Smooth muscle cell (in vitro differentiated cells): ENCODE results near the gene LGR4. TPM values are rescaled to one million over a fixed set of nuclear protein-coding genes. Genes with fewer than 3 reads are reported as not detected.

Source experiments
- DNase-seq: peaks from one replicate; lab custom pipeline; 2025; ENCODE audit not compliant: unreplicated experiment; lab: John Stamatoyannopoulos, UW
- H2AFZ ChIP-seq: fragments of 200-600 bp; sonication (generic); 2 replicates; pipeline ENCODE4 v1.6.0; 2016; ENCODE audit warnings: antibody characterized with exemption, low read depth, mild to moderate bottlenecking
- H3F3A ChIP-seq: fragments of 200-600 bp; sonication (generic); 2 replicates; pipeline ENCODE4 v1.6.0; 2017; ENCODE audit warnings: antibody characterized with exemption, low read depth
- H3K27ac ChIP-seq: fragments of 200-600 bp; sonication (generic); 2 replicates; pipeline ENCODE4 v1.5.1; 2016; ENCODE audit warnings: low read depth, mild to moderate bottlenecking
- H3K27me3 ChIP-seq: fragments of 200-600 bp; sonication (generic); 2 replicates; pipeline ENCODE4 v1.6.1; 2016; ENCODE audit warnings: low read depth, mild to moderate bottlenecking
- H3K36me3 ChIP-seq: fragments of 200-600 bp; sonication (generic); 2 replicates; pipeline ENCODE4 v1.5.1; 2016; ENCODE audit warnings: low read depth
- H3K4me1 ChIP-seq: fragments of 200-600 bp; sonication (generic); 2 replicates; pipeline ENCODE4 v1.5.1; 2016; ENCODE audit warnings: low read depth
- H3K4me2 ChIP-seq: fragments of 200-600 bp; sonication (generic); 2 replicates; pipeline ENCODE4 v1.6.0; 2016; ENCODE audit warnings: mild to moderate bottlenecking
- H3K4me3 ChIP-seq: fragments of 200-600 bp; sonication (generic); 2 replicates; pipeline ENCODE4 v1.5.1; 2016; ENCODE audit warnings: mild to moderate bottlenecking
- H3K79me2 ChIP-seq: fragments of 200-600 bp; sonication (generic); 2 replicates; pipeline ENCODE4 v1.6.0; 2016; ENCODE audit warnings: low read depth, mild to moderate bottlenecking
- H3K9ac ChIP-seq: fragments of 200-600 bp; sonication (generic); 2 replicates; pipeline ENCODE4 v1.6.0; 2016; ENCODE audit warnings: low read depth
- H3K9me3 ChIP-seq: fragments of 200-600 bp; sonication (generic); replicated peaks from 2 replicates; pipeline ENCODE4 v1.5.1; 2016; ENCODE audit warnings: low read depth
- H4K20me1 ChIP-seq: fragments of 200-600 bp; sonication (generic); 2 replicates; pipeline ENCODE4 v1.6.0; 2016; ENCODE audit warnings: low read depth
- WGBS: methylation state at CpG from one replicate; pipeline ENCODE4 v1.1.7; 2016; ENCODE audit warnings: low lambda C conversion rate; 5-methylcytosine and 5-hydroxymethylcytosine counted together
- polyA plus RNA-seq: library from polyadenylated mRNA; unstranded; fragments of >200 nt; fragmentation: Nextera tagmentation; extraction: Ambion mirVana; gene quantifications from 2 replicates; pipeline ENCODE4 v1.2.1, GENCODE V29; 2016
- total RNA-seq: library from RNA; depleted of rRNA; stranded (reverse); fragments of >200 nt; gene quantifications from 2 replicates; pipeline ENCODE4 v1.2.3, GENCODE V29; 2014
- TF ChIP-seq, protein P1 (sequence below): fragments of 200-600 bp; sonication (generic); IDR thresholded peaks from 2 replicates; pipeline ENCODE4 v1.5.1; 2017; ENCODE audit warnings: borderline replicate concordance, mild to moderate bottlenecking, antibody characterized with exemption; ENCODE audit not compliant: insufficient read depth, poor library complexity, severe bottlenecking

Gene LGR4
- total and polyA plus RNA-seq, 2 experiments from 2014 or later, result 21.4 to 96.5 TPM

DNA sequence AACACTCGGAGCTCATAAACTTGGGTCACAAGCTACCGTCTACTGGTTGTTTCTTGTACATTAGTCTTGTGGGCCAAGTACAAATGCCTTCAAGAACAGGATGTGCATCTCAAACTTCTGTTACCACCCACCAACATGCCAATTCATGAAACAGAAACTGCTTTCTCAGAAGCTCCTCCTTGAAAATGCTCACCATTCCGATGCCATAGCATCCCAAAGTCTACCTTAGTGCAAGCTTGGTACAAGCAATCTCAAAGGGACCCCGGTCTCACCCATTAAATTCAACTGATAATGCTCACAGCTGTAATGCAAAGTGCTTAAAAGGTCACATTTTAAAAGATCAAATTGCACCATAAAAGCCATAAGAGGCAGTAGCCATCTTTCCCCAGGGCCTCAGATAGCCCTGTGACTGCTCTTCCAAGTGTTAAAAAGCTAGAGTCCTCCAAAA, 77.8 kb downstream of the LGR4 start:
- H3K9me3 ChIP-seq, result no peaks in the 10 kb centered on the region
- H3K36me3 ChIP-seq, result no peaks in the 10 kb centered on the region
- peak overlapping the region; percentile 25 for H3K4me3 ChIP-seq
- peaks cover 6% of the 10 kb centered on the region for H4K20me1 ChIP-seq
- peak overlapping the region; percentile 74 for H3K4me2 ChIP-seq
- no peaks in the 10 kb centered on the region for H3K27me3 ChIP-seq
- peaks cover 35% of the 10 kb centered on the region for H3F3A ChIP-seq
- H3K27ac ChIP-seq, result peak overlapping the region; percentile 88
- 51% methylated on average over 4 of the region's 4 CpGs for WGBS
- H3K4me1 ChIP-seq, result peaks cover 83% of the 10 kb centered on the region
- H3K9ac ChIP-seq, result no peak overlapping the region
- H2AFZ ChIP-seq, result no peak overlapping the region
- no peak for DNase-seq
- TF ChIP-seq, protein P1, sequence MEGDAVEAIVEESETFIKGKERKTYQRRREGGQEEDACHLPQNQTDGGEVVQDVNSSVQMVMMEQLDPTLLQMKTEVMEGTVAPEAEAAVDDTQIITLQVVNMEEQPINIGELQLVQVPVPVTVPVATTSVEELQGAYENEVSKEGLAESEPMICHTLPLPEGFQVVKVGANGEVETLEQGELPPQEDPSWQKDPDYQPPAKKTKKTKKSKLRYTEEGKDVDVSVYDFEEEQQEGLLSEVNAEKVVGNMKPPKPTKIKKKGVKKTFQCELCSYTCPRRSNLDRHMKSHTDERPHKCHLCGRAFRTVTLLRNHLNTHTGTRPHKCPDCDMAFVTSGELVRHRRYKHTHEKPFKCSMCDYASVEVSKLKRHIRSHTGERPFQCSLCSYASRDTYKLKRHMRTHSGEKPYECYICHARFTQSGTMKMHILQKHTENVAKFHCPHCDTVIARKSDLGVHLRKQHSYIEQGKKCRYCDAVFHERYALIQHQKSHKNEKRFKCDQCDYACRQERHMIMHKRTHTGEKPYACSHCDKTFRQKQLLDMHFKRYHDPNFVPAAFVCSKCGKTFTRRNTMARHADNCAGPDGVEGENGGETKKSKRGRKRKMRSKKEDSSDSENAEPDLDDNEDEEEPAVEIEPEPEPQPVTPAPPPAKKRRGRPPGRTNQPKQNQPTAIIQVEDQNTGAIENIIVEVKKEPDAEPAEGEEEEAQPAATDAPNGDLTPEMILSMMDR, result no peak
- no peaks in the 10 kb centered on the region for H3K79me2 ChIP-seq

DNA sequence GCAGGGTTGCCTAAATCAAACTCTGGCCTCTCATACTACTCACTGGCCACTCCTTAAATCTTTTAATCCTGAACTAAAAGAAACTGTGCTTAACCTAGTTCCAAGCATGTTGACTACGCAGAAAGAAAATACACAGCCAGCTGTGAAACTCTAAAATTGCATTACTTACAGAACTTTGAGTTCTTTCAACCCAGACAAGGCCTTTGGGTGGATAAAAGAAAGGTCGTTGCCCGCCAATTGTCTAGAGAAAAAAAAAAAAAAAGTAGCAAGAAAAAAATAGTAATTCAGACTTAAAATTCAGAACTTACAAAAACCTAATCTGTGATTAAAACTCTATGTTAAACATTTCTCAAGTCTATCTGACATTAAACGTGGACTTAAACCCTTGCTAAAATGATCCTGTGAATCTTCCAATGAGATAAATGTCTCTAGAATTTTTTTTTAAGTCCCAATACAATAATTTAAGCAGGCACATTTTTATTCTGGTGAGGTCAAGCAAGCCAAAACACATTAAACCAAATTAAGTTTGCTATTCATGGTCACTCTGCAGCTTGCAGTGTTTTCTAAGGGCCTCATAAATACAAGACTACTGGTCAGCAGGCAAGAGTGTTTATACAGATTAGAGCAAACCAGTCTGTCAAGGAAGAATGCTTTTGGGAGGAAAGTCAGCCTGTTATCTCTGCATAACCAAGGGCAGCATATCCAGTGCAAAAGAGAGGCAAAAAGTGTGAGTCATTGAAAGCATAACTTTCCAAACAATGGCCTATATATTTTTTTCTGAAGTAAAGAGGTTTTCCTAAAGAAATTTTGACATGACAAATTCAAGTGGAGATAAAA, 80.1 kb downstream of the LGR4 start:
- no peak for DNase-seq
- no peaks in the 10 kb centered on the region for H3K9me3 ChIP-seq
- H3K36me3 ChIP-seq, result no peaks in the 10 kb centered on the region
- H3K27ac ChIP-seq, result peak overlapping the region; percentile 88
- peaks cover 6% of the 10 kb centered on the region for H4K20me1 ChIP-seq
- H3K27me3 ChIP-seq, result no peaks in the 10 kb centered on the region
- peak overlapping the region; percentile 27 for H3K4me2 ChIP-seq
- peaks cover 35% of the 10 kb centered on the region for H3F3A ChIP-seq
- H3K4me1 ChIP-seq, result peaks cover 99% of the 10 kb centered on the region
- no peak overlapping the region for H2AFZ ChIP-seq
- WGBS, result 57% methylated on average over 4 of the region's 4 CpGs
- TF ChIP-seq, protein P1, result no peak
- H3K79me2 ChIP-seq, result peaks cover 2% of the 10 kb centered on the region
- H3K9ac ChIP-seq, result no peak overlapping the region
- H3K4me3 ChIP-seq, result no peak overlapping the region

DNA sequence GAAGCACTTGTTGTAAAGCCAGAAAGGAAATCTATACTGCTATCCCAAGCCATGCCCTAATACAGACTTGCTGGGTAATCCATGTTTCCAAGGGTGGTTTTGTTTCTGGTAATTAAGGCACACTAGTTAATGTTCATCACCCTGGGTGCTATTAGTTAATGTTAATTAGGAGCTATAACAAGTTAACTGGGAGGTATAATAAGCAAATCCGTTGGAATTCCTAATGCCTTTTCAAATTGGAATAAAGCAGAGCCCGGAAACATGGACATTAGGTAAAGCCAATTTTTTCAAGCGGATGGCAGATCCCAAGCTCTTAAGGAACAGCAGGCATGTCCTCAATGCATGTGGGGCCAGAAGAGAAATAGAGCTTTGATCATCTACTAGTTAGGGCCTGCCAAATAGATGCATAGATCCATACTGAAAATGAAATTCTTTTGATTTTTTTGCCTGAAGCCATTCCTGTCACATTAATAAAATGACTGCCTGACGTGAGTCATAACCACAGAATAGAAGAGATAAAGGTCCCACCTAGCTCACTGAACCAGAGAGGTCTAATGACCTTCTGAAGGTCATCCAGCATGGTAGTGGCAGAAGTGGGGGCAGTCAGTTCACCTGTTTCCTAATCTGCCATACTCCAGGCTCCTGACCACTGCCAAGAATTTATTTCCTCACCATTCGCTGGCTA, 81.1 kb downstream of the LGR4 start:
- H3K4me3 ChIP-seq, result no peak overlapping the region
- peaks cover 2% of the 10 kb centered on the region for H3K79me2 ChIP-seq
- DNase-seq, result no peak
- H3K9me3 ChIP-seq, result no peaks in the 10 kb centered on the region
- H3K36me3 ChIP-seq, result no peaks in the 10 kb centered on the region
- H2AFZ ChIP-seq, result no peak overlapping the region
- TF ChIP-seq, protein P1, result no peak
- 74% methylated on average over 5 of the region's 5 CpGs for WGBS
- H3K4me1 ChIP-seq, result peaks cover 99% of the 10 kb centered on the region
- peak overlapping the region; percentile 27 for H3K4me2 ChIP-seq
- peak overlapping the region; percentile 88 for H3K27ac ChIP-seq
- peaks cover 27% of the 10 kb centered on the region for H3F3A ChIP-seq
- H4K20me1 ChIP-seq, result peaks cover 6% of the 10 kb centered on the region
- no peaks in the 10 kb centered on the region for H3K27me3 ChIP-seq
- H3K9ac ChIP-seq, result no peak overlapping the region
